ENCODE measurements around the gene ACOXL.

Gene ACOXL

DNA sequence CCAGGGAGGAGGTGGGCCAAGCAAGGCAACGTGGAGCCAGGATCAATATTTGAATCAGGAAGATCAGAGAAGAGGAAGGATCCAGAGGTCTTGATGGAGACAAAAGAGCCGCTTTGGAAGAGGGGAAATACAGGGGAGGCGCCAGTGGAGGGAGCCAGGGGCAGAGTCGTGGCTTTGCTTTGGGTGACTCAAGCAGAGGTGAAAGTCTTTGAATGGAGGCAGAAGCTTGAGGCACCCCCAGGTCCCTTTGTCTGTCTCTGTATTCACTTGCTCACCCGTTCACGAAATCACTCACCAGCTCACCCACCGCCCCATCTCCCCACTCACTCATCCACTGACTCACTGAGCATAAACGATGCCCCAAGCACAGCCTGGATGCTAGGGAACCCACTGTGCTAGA is 134.1 kb downstream of the ACOXL start:
- Mint-ChIP-seq H3K36me3 (ENCODE audit: low read depth) (no peaks in the 10 kb centered on the region), H3K27ac (peak overlapping the region; percentile 82), H3K27me3 (peaks cover 64% of the 10 kb centered on the region), H3K4me3 (peak overlapping the region; percentile 1), H3K4me1 (ENCODE audit: low read depth) (peaks cover 50% of the 10 kb centered on the region), H3K9me3 (no peaks in the 10 kb centered on the region)
- DNase-seq, result peak; percentile 65

DNA sequence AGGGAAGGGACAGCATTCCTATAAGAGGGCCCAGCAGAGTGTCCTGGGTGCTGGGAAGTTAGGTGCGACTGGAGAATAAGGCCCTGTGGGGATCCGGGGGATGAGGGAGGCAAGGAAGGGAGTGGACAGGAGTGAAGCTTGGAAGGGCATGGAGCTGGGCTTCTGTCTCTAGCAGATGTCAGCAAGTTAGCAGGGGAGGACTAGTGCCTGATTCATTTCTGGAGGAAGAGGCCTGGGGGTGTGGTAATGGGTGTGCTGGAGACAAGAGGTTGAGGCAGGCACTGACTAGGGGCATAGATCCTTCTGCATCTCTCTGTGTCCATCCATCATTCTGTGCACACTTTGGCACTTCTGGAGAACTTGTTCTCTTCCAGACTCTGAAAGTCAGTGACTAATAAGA is 134.7 kb downstream of the ACOXL start:
- H3K4me3 Mint-ChIP-seq, result no peak overlapping the region
- H3K9me3 Mint-ChIP-seq, result no peaks in the 10 kb centered on the region
- no peaks in the 10 kb centered on the region for H3K36me3 Mint-ChIP-seq (ENCODE audit: low read depth)
- peak overlapping the region; percentile 82 for H3K27ac Mint-ChIP-seq
- H3K4me1 Mint-ChIP-seq (ENCODE audit: low read depth), result peaks cover 56% of the 10 kb centered on the region
- no peak for DNase-seq
- H3K27me3 Mint-ChIP-seq, result peaks cover 63% of the 10 kb centered on the region

DNA sequence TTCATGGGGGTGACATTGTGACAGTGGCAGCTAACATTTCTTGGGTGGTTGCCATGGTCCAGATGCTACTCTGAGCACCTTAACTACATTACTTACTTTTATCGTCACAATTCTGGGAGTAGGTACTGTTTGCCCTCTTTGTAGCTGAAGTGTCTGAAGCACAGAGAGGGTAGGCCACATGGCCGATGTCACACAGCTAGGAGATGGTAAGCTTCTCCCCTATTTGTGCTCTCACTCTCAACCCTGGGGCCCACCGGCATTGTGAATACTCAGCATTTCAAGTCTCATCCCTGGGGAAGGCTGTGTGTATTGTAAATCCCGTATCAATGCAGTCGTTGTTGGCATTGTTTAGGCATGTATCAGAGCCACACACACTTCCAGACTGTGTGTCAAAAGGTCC is 136.6 kb downstream of the ACOXL start:
- DNase-seq, result no peak
- no peak overlapping the region for H3K27ac Mint-ChIP-seq
- peaks cover 60% of the 10 kb centered on the region for H3K27me3 Mint-ChIP-seq
- H3K4me3 Mint-ChIP-seq, result no peak overlapping the region
- no peaks in the 10 kb centered on the region for H3K36me3 Mint-ChIP-seq (ENCODE audit: low read depth)
- H3K9me3 Mint-ChIP-seq, result no peaks in the 10 kb centered on the region
- peaks cover 63% of the 10 kb centered on the region for H3K4me1 Mint-ChIP-seq (ENCODE audit: low read depth)

DNA sequence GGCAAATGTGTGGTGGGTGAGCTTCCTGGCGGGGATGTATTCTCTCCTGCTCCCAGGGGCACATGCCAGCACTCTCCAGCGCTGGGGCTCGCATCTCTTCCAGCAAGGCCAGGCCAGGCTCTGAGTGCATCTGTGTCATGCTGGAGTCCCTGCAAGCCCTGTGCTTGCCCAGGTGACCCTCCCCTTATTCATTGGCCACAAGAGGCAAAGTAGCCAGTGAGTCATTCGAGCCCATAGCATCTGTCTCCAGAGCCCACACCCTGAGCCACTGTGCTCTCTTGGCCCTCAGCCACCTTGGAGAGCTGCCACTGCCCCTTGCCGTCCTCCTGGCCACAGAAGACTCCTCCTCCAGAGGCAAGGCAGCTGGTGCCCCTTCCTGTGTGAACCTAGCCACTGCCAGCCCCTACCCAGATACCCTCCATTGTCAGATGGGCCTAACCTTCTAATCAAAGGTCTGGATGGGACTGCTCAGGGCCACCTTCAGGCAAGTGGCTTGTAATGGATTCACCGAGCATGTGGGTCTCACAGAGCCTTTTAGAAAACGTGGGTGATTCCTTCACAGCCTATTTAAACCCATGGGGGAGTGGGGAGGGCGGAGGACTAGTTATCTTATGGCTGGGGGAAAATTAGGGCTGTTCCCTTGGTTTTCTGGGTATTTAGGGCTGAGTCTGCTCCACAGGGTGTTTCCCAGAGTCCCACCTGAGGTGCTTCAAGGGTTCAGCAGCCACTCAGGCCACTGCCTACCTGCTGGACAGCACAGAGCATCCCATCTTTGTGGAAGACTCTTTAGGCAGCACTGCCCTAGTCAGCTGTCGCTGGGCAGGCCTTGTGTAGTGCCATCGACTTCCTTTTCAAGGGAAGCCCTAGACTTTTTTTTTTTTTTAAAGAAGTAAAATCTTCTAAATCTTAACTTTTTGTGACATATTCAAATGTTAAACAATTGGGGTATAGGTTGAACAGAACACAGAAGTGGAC is 137.4 kb downstream of the ACOXL start:
- H3K4me3 Mint-ChIP-seq, result no peak overlapping the region
- H3K4me1 Mint-ChIP-seq (ENCODE audit: low read depth), result peaks cover 55% of the 10 kb centered on the region

DNA sequence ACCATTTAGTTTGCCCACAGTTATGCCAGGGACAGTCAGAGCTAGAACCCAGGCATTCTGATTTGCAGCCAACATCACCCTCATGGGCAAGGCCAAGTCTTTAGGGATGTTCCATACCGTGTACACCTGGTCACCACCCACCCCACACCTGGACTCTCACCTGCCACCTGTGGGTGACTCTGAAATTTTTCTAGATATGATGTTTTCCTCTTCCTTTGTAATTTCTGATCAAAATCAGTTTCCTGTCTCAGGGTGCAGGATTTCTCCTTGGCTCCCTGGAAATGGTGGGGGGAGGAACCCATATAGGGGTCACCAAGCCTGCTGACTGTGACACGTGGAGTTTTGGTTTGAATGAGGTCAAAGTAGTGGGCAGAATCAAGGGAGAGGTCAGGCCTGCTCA is 138.2 kb downstream of the ACOXL start:
- no peaks in the 10 kb centered on the region for H3K36me3 Mint-ChIP-seq (ENCODE audit: low read depth)
- H3K4me1 Mint-ChIP-seq (ENCODE audit: low read depth), result peaks cover 47% of the 10 kb centered on the region
- H3K4me3 Mint-ChIP-seq, result no peak overlapping the region
- H3K27ac Mint-ChIP-seq, result no peak overlapping the region
- H3K9me3 Mint-ChIP-seq, result no peaks in the 10 kb centered on the region
- H3K27me3 Mint-ChIP-seq, result peaks cover 72% of the 10 kb centered on the region
- DNase-seq, result no peak

More for the DNA sequence above, 137.4 kb downstream of the ACOXL start:
- Mint-ChIP-seq H3K27me3 (peaks cover 64% of the 10 kb centered on the region), H3K27ac (no peak overlapping the region), H3K36me3 (ENCODE audit: low read depth) (no peaks in the 10 kb centered on the region), H3K9me3 (no peaks in the 10 kb centered on the region)
- no peak for DNase-seq

DNA sequence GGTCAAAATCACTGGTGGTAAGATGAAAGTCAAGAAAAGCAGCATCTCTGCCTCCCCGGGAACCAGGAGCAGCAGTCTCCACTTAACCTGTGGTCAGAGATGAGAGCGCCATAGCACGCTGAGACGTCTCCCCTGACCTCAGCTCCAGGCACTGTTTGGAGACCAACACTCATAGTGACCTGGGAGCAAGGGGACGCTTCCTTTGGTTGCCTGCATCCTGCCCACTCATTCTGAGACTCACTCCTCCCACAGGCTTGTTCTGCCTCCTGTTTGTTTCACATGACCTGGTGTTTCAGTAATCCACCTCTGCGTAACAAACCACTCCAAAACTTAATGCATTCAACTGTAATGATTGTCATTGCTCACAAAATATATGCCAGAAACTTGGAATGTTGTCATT is 139.3 kb downstream of the ACOXL start:
- Mint-ChIP-seq H3K4me1 (ENCODE audit: low read depth) (peaks cover 39% of the 10 kb centered on the region), H3K4me3 (no peak overlapping the region), H3K9me3 (no peaks in the 10 kb centered on the region), H3K36me3 (ENCODE audit: low read depth) (no peaks in the 10 kb centered on the region), H3K27me3 (peaks cover 81% of the 10 kb centered on the region), H3K27ac (no peak overlapping the region)
- DNase-seq, result no peak

DNA sequence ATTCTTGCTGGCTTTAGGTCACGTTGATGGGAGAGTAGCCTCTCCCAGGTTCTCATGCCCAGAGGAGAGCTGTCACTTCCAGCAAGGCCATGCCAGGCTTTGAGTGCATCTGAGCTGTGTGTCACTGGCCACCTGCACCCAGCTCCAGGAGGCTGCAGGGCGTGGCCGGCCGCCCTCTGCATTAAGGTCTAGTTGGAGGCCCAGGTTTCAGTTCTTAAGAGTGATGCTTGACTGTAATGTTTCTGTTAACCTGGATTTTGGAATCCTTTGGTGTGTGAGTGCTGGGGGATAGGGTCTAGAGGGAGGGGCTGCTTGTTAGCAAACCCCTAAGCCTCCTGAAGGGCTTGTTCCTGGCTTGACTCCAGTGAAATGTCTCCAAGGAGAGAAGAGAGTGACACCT is 140.1 kb downstream of the ACOXL start:
- Mint-ChIP-seq H3K27me3 (peaks cover 79% of the 10 kb centered on the region), H3K9me3 (no peaks in the 10 kb centered on the region), H3K27ac (no peak overlapping the region), H3K4me1 (ENCODE audit: low read depth) (peaks cover 38% of the 10 kb centered on the region), H3K4me3 (no peak overlapping the region), H3K36me3 (ENCODE audit: low read depth) (no peaks in the 10 kb centered on the region)
- no peak for DNase-seq

DNA sequence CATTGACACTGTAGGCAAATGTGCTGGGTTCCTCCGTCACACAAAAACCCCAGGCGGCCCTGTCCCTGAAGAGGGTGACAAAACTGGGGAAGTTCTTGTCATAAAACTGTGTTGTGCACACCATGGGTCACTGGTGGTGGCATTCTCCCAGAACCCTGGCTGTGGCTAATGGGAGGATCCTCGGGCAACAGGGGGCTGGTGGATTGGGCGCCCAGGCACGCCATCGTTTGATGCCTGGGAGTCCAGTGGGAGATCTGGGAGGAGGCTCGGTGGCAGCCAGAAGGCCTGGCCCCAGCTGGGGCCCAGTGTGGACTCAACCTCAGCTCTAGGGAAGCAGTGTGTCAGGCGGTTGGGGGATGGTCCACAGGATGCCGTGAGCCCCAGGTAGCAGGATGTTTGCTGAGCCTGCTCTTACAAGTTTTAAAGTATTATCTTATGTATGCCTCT is 140.7 kb downstream of the ACOXL start:
- no peaks in the 10 kb centered on the region for H3K36me3 Mint-ChIP-seq (ENCODE audit: low read depth)
- H3K27ac Mint-ChIP-seq, result peak overlapping the region; percentile 33
- H3K4me3 Mint-ChIP-seq, result no peak overlapping the region
- H3K27me3 Mint-ChIP-seq, result peaks cover 81% of the 10 kb centered on the region
- H3K9me3 Mint-ChIP-seq, result peaks cover 2% of the 10 kb centered on the region
- DNase-seq, result no peak
- H3K4me1 Mint-ChIP-seq (ENCODE audit: low read depth), result peaks cover 38% of the 10 kb centered on the region

DNA sequence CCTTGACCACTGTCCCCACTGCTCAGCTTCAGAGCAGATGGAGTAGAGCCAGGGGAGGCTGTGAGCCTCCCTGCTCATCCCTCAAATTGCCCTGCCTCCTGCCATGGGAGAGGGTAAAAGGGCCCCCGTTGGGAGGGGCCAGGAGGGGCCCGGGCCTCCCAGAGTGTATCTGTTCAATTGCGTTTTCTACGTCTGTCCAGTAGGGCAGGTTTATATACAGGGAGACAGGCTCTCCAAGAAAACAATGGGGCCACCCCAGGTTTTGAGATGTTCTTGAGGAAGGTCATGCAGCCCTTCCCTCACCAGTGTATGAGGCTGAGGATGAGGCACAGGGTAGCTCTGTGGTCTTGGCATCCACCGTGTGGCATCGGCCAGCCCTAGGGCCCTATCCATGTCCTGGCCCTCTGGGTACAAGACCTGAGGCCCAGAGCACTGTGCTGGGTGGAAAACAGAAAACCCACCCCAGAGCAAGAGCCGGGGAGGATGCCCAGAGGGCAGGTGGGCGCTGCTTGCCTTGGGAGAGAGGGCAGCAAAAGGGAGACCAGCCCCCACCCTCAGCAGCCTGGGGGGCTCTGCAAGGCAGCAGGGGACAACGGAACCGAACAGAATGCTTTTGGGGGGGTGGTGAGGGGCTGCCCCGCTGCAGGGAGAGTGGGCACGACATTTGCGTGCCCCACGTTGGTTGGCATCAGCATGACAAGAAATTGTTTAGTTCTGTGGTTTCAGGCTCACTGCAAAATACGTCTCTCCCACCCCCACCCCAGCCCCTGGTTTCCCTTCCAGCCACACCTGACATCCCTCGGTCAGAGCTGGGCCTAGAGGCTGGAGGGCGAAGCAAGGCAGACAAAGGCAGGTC is 141.5 kb downstream of the ACOXL start:
- Mint-ChIP-seq H3K27me3 (peaks cover 77% of the 10 kb centered on the region), H3K36me3 (ENCODE audit: low read depth) (no peaks in the 10 kb centered on the region), H3K9me3 (peaks cover 5% of the 10 kb centered on the region), H3K4me3 (no peak overlapping the region), H3K27ac (no peak overlapping the region), H3K4me1 (ENCODE audit: low read depth) (peaks cover 34% of the 10 kb centered on the region)
- no peak for DNase-seq

DNA sequence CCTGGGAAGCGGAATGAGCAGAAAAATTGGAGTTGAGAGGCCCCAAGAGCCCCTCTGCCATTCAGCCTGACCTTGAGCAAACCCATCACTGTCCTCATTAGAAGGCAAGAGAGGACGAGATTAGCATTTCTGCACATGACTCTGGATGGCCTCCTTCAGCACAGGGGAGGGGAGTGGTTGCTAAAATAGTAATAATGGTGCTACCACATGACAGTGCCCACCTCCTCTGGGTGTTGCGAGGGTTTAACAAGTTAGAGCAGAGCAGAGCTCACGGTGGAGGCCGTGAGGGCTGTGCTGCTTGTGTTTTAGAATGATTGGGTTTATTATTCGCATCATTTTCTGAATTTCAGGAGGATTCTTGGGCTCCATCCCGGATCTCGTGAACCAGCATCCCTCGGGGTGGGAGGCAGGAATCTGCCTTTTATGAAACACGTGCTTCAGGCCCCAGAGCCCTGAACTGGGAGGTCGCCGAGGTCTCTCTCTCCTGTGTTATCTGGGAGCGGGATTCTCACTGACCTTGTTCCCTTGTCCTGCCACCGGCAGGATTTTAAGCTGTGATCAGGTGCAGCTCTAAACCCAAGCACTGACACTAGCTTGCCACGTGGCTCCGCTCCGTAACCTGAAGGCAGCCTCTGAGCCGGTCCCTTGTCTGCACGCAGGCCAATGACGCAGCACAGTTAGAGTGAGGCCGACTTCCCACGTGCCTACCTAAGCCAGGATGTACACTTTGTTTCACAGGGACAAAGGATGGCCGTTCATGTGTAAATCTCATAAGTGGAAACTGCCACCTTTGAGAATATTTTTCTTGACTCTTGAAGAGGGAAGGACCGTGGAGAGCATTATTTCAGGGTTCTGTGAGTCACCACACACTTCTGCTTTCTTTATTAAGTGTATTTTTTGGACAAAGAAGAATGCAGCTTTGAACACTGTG is 142.3 kb downstream of the ACOXL start:
- Mint-ChIP-seq H3K9me3 (peaks cover 5% of the 10 kb centered on the region), H3K4me3 (no peak overlapping the region), H3K4me1 (ENCODE audit: low read depth) (peaks cover 34% of the 10 kb centered on the region), H3K27ac (no peak overlapping the region), H3K36me3 (ENCODE audit: low read depth) (no peaks in the 10 kb centered on the region), H3K27me3 (peaks cover 76% of the 10 kb centered on the region)
- DNase-seq, result no peak

DNA sequence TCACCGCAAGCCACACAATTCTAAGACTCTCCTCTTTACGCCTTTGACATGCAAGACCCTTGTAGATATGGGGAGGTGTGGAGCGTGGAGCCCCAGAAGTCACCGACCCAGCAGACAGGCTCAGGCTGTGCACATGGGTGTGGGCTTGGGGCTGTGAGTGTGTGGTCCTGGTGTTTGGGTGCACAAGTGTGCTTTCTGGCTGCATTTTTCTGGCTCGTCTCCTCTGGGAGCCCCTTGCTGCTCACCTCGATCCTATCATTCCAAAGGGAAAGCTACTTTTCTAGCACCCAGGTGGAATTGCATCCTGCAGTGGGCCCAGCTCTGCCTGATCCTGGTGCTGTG is 143.0 kb downstream of the ACOXL start:
- H3K4me3 Mint-ChIP-seq, result no peak overlapping the region
- H3K4me1 Mint-ChIP-seq (ENCODE audit: low read depth), result peaks cover 34% of the 10 kb centered on the region
- no peak overlapping the region for H3K27ac Mint-ChIP-seq
- no peaks in the 10 kb centered on the region for H3K36me3 Mint-ChIP-seq (ENCODE audit: low read depth)
- H3K9me3 Mint-ChIP-seq, result peaks cover 5% of the 10 kb centered on the region
- DNase-seq, result no peak
- H3K27me3 Mint-ChIP-seq, result peaks cover 75% of the 10 kb centered on the region

DNA sequence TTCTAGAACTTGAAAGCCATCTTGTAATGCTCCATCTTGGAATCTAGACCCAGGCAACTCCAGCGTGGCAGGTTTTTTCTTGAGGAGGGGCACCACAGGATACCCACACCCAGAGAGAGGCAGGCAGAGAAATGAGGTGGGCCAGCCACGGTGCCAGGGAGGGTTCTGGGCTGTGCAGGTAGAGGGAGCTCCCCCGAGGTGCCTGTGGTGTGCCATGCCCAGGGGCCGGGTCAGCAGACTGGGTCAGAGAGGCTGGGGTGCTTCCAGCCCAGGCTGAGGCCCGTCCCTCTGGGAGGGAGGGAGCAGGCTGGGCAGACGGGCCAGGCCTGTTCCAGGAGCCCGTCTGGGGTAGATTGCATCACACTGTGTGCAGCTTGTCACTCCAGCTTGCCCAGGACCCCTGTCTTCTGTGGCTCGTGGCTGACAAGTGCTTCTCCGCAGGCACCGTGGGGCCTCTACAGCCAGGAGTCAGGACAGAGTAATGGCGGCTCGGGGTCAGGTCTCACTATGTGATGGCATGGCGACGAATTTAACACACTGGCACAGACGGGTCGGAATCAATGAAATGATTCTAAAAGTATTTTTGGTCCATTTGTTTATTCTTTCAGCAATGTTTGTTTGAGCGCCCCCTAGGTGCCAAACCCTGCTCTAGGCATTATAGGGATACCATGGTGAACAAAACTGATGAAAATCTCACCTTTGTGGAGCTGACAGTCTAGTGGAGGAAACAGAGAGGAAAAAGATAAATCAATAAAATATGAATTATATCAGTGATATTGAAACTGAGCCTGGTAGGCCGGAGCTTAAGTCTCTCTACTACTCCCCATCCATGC is 144.0 kb downstream of the ACOXL start:
- DNase-seq, result no peak
- H3K27me3 Mint-ChIP-seq, result peaks cover 67% of the 10 kb centered on the region
- H3K9me3 Mint-ChIP-seq, result peaks cover 5% of the 10 kb centered on the region
- no peak overlapping the region for H3K4me3 Mint-ChIP-seq
- peaks cover 28% of the 10 kb centered on the region for H3K4me1 Mint-ChIP-seq (ENCODE audit: low read depth)
- no peaks in the 10 kb centered on the region for H3K36me3 Mint-ChIP-seq (ENCODE audit: low read depth)
- H3K27ac Mint-ChIP-seq, result no peak overlapping the region

DNA sequence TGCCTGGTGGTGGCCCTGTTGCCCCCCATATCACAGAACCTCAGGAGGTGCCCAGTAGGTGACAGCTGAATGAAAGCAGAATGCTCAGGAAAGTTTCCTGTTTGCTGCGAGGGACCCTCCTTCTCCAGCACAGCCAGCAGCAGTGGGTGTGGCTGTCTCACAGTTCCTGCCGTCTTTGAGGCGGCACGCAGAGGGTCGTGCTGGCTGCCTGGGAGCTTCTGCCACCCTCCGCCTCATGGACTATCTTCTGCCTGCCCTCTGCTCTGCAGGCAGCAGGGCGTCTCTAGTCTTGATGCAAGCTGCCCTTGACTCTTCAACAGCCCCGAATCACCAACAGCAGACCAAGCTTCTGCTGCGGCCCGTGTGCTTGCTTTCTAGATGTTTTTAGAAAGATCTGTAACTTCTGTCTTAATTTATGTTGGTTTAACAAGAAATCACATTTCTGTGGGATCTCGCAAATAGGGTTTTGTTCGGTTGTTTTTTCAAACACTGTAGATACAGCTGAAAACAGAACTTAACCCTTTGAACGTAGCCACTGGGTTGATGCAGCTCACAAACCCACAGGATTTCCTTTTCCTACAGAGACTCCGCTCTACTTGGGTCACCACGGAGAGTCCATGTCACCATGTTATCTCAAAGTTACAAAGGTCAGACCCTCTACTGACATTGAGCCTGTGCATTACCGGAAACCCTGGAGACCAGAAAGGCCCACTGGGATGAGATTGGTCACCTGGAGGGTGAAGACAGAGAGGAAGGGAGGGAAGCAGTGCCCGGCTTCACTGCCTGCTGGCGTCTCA is 144.9 kb downstream of the ACOXL start:
- H3K4me3 Mint-ChIP-seq, result no peak overlapping the region
- peaks cover 28% of the 10 kb centered on the region for H3K4me1 Mint-ChIP-seq (ENCODE audit: low read depth)
- no peak overlapping the region for H3K27ac Mint-ChIP-seq
- H3K27me3 Mint-ChIP-seq, result peaks cover 62% of the 10 kb centered on the region
- no peak for DNase-seq
- H3K9me3 Mint-ChIP-seq, result peaks cover 10% of the 10 kb centered on the region
- no peaks in the 10 kb centered on the region for H3K36me3 Mint-ChIP-seq (ENCODE audit: low read depth)

Data from activated T-cell treated with anti-CD3 and anti-CD28 coated beads, Interleukin-2, amount 50 U/mL, for 24 hours (primary cell).